GM18519 (cell line): ENCODE measurements around the gene UBAC2.
A peak's percentile ranks its signal among the peaks of the same experiment; 100 is the strongest.
"Not testable (repeated sequence)": the region's sequence is repeated elsewhere in the genome, so short reads cannot be mapped to it uniquely, and the experiment has no call there.

ENCODE experiments used
- ATAC-seq: cut with Tn5 transposase; IDR thresholded peaks from one replicate; pipeline ENCODE4 v1.9.1; 2021; ENCODE audit warnings: mild to moderate bottlenecking, moderate library complexity; ENCODE audit not compliant: unreplicated experiment, low FRiP score

Gene UBAC2

GRCh38 chr13:99385940-99386339, 185.3 kb downstream of the UBAC2 start:
- no peak for ATAC-seq

GRCh38 chr13:99386495-99386894, 185.8 kb downstream of the UBAC2 start:
- ATAC-seq, result no peak

GRCh38 chr13:99386911-99387788, 186.5 kb downstream of the UBAC2 start:
- ATAC-seq, result peak; percentile 54

GRCh38 chr13:99388334-99388923, 187.8 kb downstream of the UBAC2 start:
- ATAC-seq, result no peak

GRCh38 chr13:99389094-99389493, 188.4 kb downstream of the UBAC2 start:
- not testable (repeated sequence) for ATAC-seq

- no peak for ATAC-seq
Observed at GRCh38 chr13:99389520-99390304, 189.1 kb downstream of the UBAC2 start.

- no peak for ATAC-seq
Observed at GRCh38 chr13:99390601-99391000, 189.9 kb downstream of the UBAC2 start.

GRCh38 chr13:99391781-99392469, 191.3 kb downstream of the UBAC2 start:
- ATAC-seq, result no peak

GRCh38 chr13:99392470-99393135, 191.9 kb downstream of the UBAC2 start:
- no peak for ATAC-seq

- not testable (repeated sequence) for ATAC-seq
Observed at GRCh38 chr13:99393391-99393790, 192.7 kb downstream of the UBAC2 start.

GRCh38 chr13:99393791-99394735, 193.4 kb downstream of the UBAC2 start:
- ATAC-seq, result no peak

- ATAC-seq, result no peak
Observed at GRCh38 chr13:99395436-99395835, 194.8 kb downstream of the UBAC2 start.

- no peak for ATAC-seq
Observed at GRCh38 chr13:99396446-99396845, 195.8 kb downstream of the UBAC2 start.

- ATAC-seq, result no peak
Observed at GRCh38 chr13:99398071-99398470, 197.4 kb downstream of the UBAC2 start.

GRCh38 chr13:99398916-99399622, 198.4 kb downstream of the UBAC2 start:
- no peak for ATAC-seq

GRCh38 chr13:99399623-99399974, 198.9 kb downstream of the UBAC2 start:
- no peak for ATAC-seq

GRCh38 chr13:99403458-99403971, 202.9 kb downstream of the UBAC2 start:
- ATAC-seq, result no peak
